ENCODE measurements around the gene STUM.
"Not testable (repeated sequence)": the region's sequence is repeated elsewhere in the genome, so short reads cannot be mapped to it uniquely, and the experiment has no call there.

Gene STUM

GRCh38 chr1:226582966-226583365 is 34.4 kb downstream of the STUM start:
- no peak for DNase-seq (ENCODE audit: low read depth)

DNA sequence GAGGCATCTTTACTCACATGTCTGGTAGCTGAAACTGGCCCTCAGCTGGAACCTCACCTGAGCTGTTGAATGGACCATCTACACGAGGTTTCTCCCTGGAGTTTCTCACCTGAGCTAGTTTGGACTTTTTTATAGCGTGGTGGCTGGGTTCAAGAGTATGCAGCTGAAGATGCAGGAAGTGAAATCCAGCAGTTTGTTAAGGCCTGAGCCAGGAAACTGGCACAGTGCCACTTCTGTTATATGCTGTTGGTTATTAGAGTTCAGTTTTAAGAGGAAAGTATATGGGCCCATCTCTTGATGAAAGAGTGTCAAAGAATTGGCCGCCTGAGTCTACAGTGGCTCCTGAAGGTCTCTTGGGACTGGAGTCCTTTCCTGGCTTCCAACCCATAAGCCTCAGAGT is 35.6 kb downstream of the STUM start:
- no peak for DNase-seq (ENCODE audit: low read depth)

DNA sequence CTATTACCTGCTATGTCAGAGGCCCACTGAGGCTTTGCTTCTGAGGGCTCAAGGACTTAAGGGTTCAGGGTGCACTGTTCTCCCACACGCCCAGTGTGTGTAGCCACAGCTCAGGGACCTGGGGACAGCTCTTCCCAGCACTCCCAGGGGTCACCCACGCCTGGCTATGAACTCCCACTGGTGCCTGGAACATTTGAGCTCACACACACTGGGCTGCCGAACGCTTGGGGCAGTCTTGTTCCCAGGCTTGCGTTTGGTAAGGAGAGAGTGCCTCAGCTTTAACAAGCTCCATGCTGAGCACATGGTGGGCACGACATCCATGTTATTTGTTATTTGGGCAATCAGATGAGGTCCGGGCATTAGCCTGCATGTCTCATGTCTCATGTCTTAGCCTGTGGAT is 37.6 kb downstream of the STUM start:
- no peak for DNase-seq (ENCODE audit: low read depth)

DNA sequence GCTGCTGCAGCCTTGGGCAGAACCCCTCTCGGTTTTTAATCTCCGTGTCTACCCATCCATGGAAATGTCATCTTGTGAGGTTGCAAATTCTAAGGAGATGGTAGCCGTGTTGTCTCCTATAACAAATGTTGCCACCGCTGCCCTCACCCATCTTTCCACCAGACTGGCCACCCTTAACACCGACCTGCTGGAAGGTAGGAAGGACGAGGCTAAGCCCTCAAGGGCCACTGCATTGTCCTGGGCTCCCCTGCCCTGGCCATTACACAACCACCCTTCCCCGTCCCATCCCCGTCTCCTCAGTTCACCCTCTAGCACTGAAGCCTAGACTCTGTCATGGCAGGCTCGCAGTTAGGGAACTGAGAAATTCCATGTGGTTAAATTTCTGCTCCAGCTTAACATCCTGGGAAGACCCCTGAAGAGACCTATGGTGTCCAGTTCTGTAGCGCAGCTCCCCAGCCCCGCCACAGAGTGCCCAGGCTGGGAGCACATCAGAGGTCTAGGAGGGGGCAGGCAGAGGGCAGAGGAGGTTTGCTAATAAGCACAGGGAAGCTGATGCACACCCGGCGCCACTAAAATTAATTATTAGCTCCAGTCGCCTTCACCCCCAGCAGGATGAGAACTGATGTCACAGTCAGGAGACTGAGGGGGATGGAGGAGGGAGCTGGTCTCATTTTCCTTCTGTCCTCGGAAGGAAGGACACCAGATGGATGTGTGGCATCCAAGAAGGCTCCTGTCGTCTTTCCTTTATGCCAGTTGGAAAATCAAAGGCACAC is 38.3 kb downstream of the STUM start:
- DNase-seq (ENCODE audit: low read depth): no peak

GRCh38 chr1:226588484-226588883 is 39.9 kb downstream of the STUM start:
- DNase-seq (ENCODE audit: low read depth): no peak

GRCh38 chr1:226589008-226589733 is 40.6 kb downstream of the STUM start:
- no peak for DNase-seq (ENCODE audit: low read depth)

- no peak for DNase-seq (ENCODE audit: low read depth)
Measured at GRCh38 chr1:226590614-226591013, 42.0 kb downstream of the STUM start.

DNA sequence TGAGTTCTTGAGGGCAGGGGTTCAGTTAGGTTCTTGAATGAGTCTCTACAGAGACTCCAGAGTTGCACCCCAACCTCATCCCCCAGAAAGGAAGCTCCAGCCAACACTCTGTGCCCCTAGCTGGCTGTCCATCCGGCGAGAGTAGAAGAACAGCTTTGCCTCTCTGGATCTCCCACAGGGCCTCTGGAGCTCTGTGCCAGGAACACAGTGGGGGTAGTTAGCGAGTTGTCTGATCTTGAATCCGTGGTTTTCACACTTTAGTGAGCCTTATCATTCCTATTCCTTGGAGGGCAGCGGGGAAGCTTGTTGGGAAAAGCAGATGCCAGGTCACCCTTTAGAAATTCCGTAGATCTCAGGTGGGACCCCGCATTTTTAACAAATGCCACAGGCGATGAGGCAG is 45.0 kb downstream of the STUM start:
- no peak for DNase-seq (ENCODE audit: low read depth)

GRCh38 chr1:226596531-226597165 is 48.1 kb downstream of the STUM start:
- no peak for DNase-seq (ENCODE audit: low read depth)

DNA sequence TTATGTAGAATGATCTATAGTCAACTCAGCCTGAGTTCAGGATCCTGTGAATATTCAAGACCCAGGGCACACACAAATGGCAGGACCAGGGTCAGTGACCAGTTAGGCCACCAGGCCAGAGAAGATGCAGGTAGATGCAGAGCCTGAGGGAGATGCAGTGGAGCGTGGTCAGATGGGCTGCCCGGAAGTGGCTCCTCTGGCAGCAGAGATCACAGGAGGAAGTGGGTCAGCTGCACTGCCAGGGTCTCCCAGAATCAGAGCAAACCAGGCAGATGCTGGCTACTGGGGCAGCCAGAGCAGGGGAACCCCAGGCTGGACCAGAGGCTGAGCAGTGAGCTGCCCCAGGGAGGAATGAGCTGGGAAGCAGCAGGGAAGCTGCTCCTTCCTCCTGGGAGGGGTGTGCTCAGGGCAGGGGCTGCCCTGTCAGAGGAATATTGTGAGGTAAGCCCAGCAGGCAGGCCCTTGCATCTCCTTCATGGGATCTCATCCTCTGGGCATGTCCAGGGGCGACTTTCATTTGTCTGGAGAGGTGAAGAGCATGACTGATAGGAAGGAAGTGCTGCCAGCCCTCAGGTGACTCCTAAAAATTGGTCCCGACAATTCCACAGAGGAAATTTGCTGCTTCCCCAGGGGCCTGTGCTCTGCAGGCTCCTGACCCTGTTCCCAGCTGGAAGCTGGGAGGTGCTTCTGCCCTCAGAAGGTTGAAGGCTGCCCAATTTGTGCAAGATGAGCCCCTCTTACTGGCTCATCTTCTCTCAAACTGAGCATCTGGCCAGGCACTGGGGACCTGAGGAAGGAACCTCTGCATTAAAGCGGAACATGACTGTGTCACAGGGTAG is 49.3 kb downstream of the STUM start:
- no peak for DNase-seq (ENCODE audit: low read depth)

DNA sequence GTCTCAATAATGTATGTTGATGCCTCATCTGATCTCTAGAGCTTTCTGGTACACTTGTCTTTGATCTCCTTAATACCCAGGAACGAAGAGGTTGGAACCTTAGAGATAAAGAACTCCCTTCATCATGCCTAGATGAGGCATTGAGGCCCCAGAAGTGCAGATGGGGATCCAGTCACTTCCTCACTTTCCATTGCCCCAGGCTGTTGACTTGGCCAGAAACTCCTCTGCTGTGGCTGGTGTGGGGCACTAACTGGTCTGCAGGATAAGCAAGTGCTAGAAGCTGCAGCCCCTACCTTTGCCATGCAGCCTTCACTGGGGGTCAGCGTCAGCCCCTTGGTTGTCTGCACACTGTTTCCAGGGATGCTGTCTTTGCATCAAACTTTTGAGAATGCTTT is 49.9 kb downstream of the STUM start:
- no peak for DNase-seq (ENCODE audit: low read depth)

DNA sequence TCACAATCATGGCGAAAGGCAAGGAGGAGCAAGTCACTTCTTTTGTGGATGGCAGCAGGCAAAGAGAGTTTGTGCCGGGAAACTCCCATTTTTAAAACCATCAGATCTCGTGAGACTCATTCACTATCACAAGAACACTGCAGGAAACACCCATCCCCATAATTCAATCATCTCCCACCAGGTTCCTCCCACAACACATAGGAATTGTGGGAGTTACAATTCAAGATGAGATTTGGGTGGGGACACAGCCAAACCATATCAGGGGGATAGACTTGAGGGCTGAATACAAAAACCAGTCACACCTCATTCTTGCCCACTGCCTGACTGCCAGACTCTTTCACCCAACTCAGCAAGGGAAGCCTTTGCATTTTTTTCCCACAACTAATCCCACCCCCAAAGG is 50.4 kb downstream of the STUM start:
- DNase-seq (ENCODE audit: low read depth): not testable (repeated sequence)

- DNase-seq (ENCODE audit: low read depth): no peak
Measured at GRCh38 chr1:226599636-226600238, 51.2 kb downstream of the STUM start.

- no peak for DNase-seq (ENCODE audit: low read depth)
Measured at GRCh38 chr1:226600254-226600653, 51.7 kb downstream of the STUM start.

DNA sequence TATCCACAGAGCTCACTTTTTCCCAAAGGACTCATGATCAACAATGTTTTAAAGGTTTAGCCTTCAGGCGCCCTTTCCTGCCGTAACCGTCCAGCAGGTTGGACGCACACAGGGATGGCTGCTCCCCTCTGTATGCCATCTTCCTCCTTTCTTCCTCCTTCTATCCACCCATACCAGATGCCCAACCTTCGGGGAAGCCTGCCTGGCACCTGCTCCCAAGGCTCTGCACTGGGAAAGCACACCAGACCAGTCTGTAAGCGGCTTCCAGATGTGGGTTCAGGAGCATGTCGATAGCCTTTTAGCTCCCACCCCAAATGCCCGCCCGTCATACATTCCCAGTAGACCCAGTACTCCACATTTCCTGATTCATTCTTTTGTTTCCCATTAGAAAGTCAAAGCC is 52.9 kb downstream of the STUM start:
- DNase-seq (ENCODE audit: low read depth): no peak

- DNase-seq (ENCODE audit: low read depth): no peak
Measured at GRCh38 chr1:226602186-226603021, 53.8 kb downstream of the STUM start.

DNA sequence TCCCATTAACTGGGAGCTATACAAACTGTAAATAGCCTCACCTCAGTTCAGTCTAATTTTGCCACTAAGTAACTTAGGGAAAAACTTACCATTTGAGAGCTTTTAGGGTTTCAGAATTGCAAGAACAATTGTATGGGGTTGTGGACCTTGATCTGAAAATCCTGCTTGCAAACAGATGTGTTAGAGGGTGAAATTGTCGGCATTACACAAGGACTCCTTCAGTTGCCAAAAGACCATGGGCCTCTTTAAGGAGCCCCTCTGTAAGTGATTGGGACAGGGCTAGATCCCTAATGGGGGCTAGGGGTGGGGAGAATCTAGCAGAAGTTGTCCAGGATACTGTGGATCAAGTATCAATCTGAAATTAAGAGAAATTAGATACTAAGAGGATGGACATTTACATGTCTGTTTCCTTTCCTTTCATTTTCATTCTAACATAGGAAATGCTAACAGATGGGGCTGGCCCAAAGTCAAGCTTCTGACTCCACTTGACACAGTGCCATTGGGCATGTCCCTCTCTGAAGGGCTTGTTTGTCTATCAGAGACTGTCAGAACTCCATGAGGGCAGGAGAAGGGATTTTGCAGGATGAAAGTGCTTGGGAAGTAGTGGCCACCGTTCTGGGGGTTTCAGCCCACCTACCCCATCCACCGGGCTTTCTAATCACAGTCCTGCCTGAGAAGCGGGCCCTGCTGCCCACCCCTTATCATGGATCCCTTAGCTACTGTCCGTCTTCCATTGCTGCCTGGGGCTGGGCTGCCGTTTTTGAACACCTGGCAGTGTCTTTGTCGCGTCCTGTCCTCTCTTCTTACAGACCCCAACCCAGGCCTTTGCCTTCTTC is 54.7 kb downstream of the STUM start:
- DNase-seq (ENCODE audit: low read depth): no peak

DNA sequence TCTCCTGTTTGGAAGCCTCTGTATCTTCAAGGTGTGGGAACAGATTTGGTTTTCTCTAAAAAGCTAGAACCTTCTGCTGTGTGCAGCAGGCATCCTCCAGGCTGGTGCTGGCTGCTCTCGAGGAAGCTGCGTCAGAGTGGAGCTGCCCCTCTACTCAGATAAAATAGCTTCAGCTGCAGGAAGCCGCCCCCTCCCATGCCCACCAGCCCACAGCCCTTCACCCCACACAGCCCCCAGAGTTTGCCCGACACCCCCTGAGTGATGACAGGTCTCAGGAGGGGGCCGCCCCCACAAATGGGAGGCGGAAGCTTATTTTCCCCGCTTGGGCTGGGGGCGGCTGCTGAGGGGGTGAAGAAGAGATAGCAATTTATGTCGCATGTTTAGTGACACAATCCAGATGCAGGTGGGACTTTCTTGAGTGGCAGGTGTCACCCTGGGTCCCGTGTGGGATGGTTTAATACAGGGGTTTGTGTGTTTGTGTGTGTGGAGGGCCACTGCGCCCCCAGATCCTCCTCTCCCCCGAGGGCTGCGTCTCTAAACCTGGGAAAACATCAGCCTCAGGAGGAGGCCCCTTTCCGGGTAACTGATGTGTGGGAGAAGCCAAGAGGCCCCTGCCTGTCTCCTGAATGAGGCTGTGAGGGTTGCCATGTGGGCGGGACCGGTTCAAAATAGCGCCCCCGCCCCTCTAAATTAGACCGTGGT is 55.4 kb downstream of the STUM start:
- no peak for DNase-seq (ENCODE audit: low read depth)

- DNase-seq (ENCODE audit: low read depth): no peak
Measured at GRCh38 chr1:226604560-226605317, 56.2 kb downstream of the STUM start.

Data from stimulated activated CD8-positive, alpha-beta memory T cell treated with anti-CD3 and anti-CD28 coated beads, Interleukin-15, amount 100 ng/mL, for 24 hours (primary cell).